Measurements from ENCODE around the gene TM9SF3. TPM values are rescaled to one million over a fixed set of nuclear protein-coding genes. Genes with fewer than 3 reads are reported as not detected.

TM9SF3 gene
- total RNA-seq, 6 experiments from 2014 or later = 195 to 235 (median 208) TPM

GRCh38 chr10:96529634-96530279, 57.1 kb downstream of the TM9SF3 start:
- DNase-seq = no peak
- peaks cover 35% of the 10 kb centered on the region for H3K36me3 Mint-ChIP-seq (ENCODE audit: low read depth)
- no peak for TF ChIP-seq CTCF (IDR thresholded peaks at IDR 0.05)

GRCh38 chr10:96524741-96525140, 62.1 kb downstream of the TM9SF3 start:
- no peak overlapping the region for H3K4me3 Mint-ChIP-seq
- no peaks in the 10 kb centered on the region; the same call in 1 of the 2 replicates for H3K27me3 Mint-ChIP-seq (ENCODE audit: insufficient read depth)
- no peak for TF ChIP-seq CTCF (IDR thresholded peaks at IDR 0.05)
- H3K27ac Mint-ChIP-seq = no peak overlapping the region
- H3K4me1 Mint-ChIP-seq (ENCODE audit: low read depth) = no peaks in the 10 kb centered on the region
- no peaks in the 10 kb centered on the region for H3K9me3 Mint-ChIP-seq
- peaks cover 44% of the 10 kb centered on the region for H3K36me3 Mint-ChIP-seq (ENCODE audit: low read depth)
- no peak for DNase-seq

More at GRCh38 chr10:96529634-96530279, 57.1 kb downstream of the TM9SF3 start:
- Mint-ChIP-seq H3K4me1 (ENCODE audit: low read depth) (peaks cover 25% of the 10 kb centered on the region), H3K27ac (no peak overlapping the region), H3K4me3 (no peak overlapping the region), H3K27me3 (ENCODE audit: insufficient read depth) (no peaks in the 10 kb centered on the region), H3K9me3 (no peaks in the 10 kb centered on the region)

GRCh38 chr10:96517284-96517683, 69.5 kb downstream of the TM9SF3 start:
- H3K4me3 Mint-ChIP-seq = no peak overlapping the region
- peaks cover 5% of the 10 kb centered on the region for H3K27me3 Mint-ChIP-seq (ENCODE audit: insufficient read depth)
- no peak overlapping the region for H3K27ac Mint-ChIP-seq
- H3K4me1 Mint-ChIP-seq (ENCODE audit: low read depth) = peaks cover 36% of the 10 kb centered on the region
- H3K36me3 Mint-ChIP-seq (ENCODE audit: low read depth) = peaks cover 22% of the 10 kb centered on the region
- TF ChIP-seq CTCF (IDR thresholded peaks at IDR 0.05) = no peak
- no peak for DNase-seq
- no peaks in the 10 kb centered on the region for H3K9me3 Mint-ChIP-seq

GRCh38 chr10:96516337-96516736, 70.5 kb downstream of the TM9SF3 start:
- no peak overlapping the region for H3K27ac Mint-ChIP-seq
- H3K4me1 Mint-ChIP-seq (ENCODE audit: low read depth) = peaks cover 45% of the 10 kb centered on the region
- peaks cover 5% of the 10 kb centered on the region for H3K27me3 Mint-ChIP-seq (ENCODE audit: insufficient read depth)
- H3K36me3 Mint-ChIP-seq (ENCODE audit: low read depth) = peaks cover 16% of the 10 kb centered on the region
- DNase-seq = no peak
- no peaks in the 10 kb centered on the region for H3K9me3 Mint-ChIP-seq
- TF ChIP-seq CTCF (IDR thresholded peaks at IDR 0.05) = no peak
- H3K4me3 Mint-ChIP-seq = no peak overlapping the region

- H3K9me3 Mint-ChIP-seq = no peaks in the 10 kb centered on the region
- peaks cover 52% of the 10 kb centered on the region for H3K4me1 Mint-ChIP-seq (ENCODE audit: low read depth)
- peaks cover 7% of the 10 kb centered on the region; the same call in 1 of the 2 replicates for H3K36me3 Mint-ChIP-seq (ENCODE audit: low read depth)
- DNase-seq = peak; percentile 90
- H3K4me3 Mint-ChIP-seq = peak within 1 kb of the TSS; percentile 87
- peak within 1 kb of the TSS; percentile 70 for H3K27ac Mint-ChIP-seq
- peak; percentile 84 for TF ChIP-seq CTCF (IDR thresholded peaks at IDR 0.05)
- peaks cover 5% of the 10 kb centered on the region; the same call in 1 of the 2 replicates for H3K27me3 Mint-ChIP-seq (ENCODE audit: insufficient read depth)
Observed at GRCh38 chr10:96513698-96514561, 72.9 kb downstream of the TM9SF3 start, which contains the start of gene TLL2. TSS of gene TLL2 (minus strand) at chr10:96513926. CDS start at chr10:96513685, 241 bp downstream.

All from HFFc6 (cell line).